PC-3 (cell line): ENCODE data around the gene SCGB1D1.

Source experiments
- CTCF ChIP-seq: fragments of 300-600 bp; sonication (generic); conservative IDR thresholded peaks from 2 replicates; pipeline ENCODE4 v1.5.1; 2017; ENCODE audit warnings: antibody characterized with exemption, low read depth, mild to moderate bottlenecking, low read length
- EZH2 ChIP-seq: fragments of 300-600 bp; sonication (generic); IDR thresholded peaks from one replicate; pipeline ENCODE4 v1.6.1; 2017; ENCODE audit warnings: antibody characterized with exemption, mild to moderate bottlenecking, low read length; ENCODE audit not compliant: unreplicated experiment
- EZH2phosphoT487 ChIP-seq: fragments of 300-600 bp; sonication (generic); IDR thresholded peaks from 2 replicates; pipeline ENCODE4 v1.6.1; 2018; ENCODE audit warnings: mild to moderate bottlenecking, antibody characterized with exemption, low read length, borderline replicate concordance

GRCh38 chr11:62140304-62141110 lies 49.5 kb upstream of the SCGB1D1 start:
- no peak for TF ChIP-seq CTCF
- TF ChIP-seq EZH2phosphoT487, result no peak
- TF ChIP-seq EZH2, result no peak
